Right atrium auricular region (tissue), 2 donors: Measurements from ENCODE around the gene DMD. TPM values are rescaled to one million over a fixed set of nuclear protein-coding genes. Genes with fewer than 3 reads are reported as not detected.

Source experiments
- DNase-seq: peaks from one replicate; pipeline ENCODE4 v3.0.0-alpha.2; 2019; ENCODE audit warnings: low spot score
- H3K27ac ChIP-seq, 2 donors: fragments of 200-600 bp; sonication (generic); 1 replicate in 1 of 2; 2 replicates in 1 of 2; pipeline ENCODE4 v1.5.1; 2016 to 2019
- H3K27me3 ChIP-seq, 2 donors: fragments of 200-600 bp; sonication (generic); one replicate each; pipeline versions ENCODE4 v1.5.1 to v1.6.0; 2017 to 2019
- H3K36me3 ChIP-seq: fragments of 200-600 bp; sonication (generic); one replicate; pipeline ENCODE4 v1.5.1; 2016
- H3K4me1 ChIP-seq, 2 donors: fragments of 200-600 bp; sonication (generic); one replicate each; pipeline versions ENCODE4 v1.5.1 to v1.6.0; 2017 to 2019
- H3K4me3 ChIP-seq, 2 donors: fragments of 200-600 bp; sonication (generic); 1 replicate in 1 of 2; 2 replicates in 1 of 2; pipeline ENCODE4 v1.5.1; 2017 to 2019; ENCODE audit warnings: mild to moderate bottlenecking in 1 of 2, moderate library complexity in 1 of 2
- H3K9me3 ChIP-seq, 2 donors: fragments of 200-600 bp; sonication (generic); one replicate each; pipeline ENCODE4 v1.5.1; 2019
- CTCF ChIP-seq, 2 donors: fragments of 200-600 bp; sonication (generic); IDR thresholded peaks; one replicate each; pipeline ENCODE4 v1.5.1; 2019; ENCODE audit warnings: antibody characterized with exemption in 2 of 2
- total RNA-seq, 2 donors: library from RNA; depleted of rRNA; stranded (reverse); fragments of >200 nt; gene quantifications; one replicate each; pipeline ENCODE4 v1.1.0, GENCODE V29; 2016

The DMD gene
- total RNA-seq, 2 donors from 2014 or later: 111 to 135 TPM

DNA sequence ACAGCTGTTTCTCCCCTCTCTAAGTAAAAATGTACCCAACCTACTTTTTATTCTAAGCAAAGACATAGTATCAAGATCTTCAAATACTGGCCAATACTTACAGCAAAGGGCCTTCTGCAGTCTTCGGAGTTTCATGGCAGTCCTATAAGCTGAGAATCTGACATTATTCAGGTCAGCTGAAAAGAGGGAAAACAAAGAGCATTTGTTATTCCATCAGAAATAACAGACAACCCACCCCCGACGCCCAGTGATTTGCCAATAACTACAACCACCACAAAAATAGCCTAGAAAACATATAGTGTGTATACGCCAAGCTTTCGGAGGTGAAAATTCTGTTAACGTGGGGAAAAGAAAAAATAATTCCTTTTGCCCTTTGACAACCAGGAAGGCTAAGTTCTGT, 1988.4 kb downstream of the DMD start:
- no peak for TF ChIP-seq CTCF (IDR thresholded peaks at IDR 0.05)
- no peak for DNase-seq

DNA sequence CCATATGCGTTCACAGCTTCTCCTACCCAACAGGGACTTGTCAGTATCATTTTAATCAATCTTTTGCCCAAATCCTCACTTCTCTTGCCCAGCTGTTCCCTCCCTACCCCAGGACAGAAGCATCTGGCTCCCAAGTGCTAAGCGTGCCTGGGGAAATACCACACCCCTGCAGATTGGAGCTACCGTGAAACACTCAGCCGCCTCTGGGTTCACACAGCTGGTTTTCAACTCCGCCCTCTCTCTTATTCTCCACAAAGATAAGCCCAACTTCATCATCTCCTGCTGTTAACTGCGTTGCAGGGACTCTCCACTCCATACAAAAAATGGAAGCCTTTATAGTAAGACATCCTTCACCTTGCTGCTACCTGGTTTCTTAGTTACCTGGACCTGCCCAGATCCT, 1992.2 kb downstream of the DMD start:
- H3K27me3 ChIP-seq: no peaks in the 10 kb centered on the region
- H3K36me3 ChIP-seq: no peaks in the 10 kb centered on the region
- no peak overlapping the region for H3K27ac ChIP-seq
- TF ChIP-seq CTCF (IDR thresholded peaks at IDR 0.05): no peak
- no peaks in the 10 kb centered on the region for H3K9me3 ChIP-seq
- peaks cover 0 to 4% of the 10 kb centered on the region in 2 donors for H3K4me1 ChIP-seq
- DNase-seq: no peak
- no peak overlapping the region for H3K4me3 ChIP-seq

More for the DNA sequence above, 1988.4 kb downstream of the DMD start:
- Histone ChIP-seq H3K4me1 (peaks cover 0 to 4% of the 10 kb centered on the region in 2 donors), H3K36me3 (no peaks in the 10 kb centered on the region), H3K27ac (no peak overlapping the region), H3K4me3 (no peak overlapping the region), H3K9me3 (no peaks in the 10 kb centered on the region), H3K27me3 (no peaks in the 10 kb centered on the region)

DNA sequence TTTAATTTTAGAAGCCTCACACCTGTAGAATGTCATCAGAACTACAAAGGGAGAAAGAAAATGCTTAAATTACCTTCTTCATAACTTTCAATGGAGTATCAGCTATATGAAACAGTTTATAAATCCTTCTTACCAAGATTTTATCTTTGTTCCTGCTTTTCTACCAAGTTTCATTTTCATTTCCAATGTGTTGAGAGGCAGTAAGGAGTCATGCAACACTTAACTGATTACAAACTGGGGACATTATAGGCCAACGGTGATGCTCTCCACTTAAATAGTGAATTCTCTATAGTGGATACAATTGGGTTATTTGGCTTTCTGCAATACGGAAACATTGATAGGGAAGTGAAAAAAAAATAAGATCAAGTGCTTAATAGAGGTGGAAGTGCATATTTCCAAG, 1994.3 kb downstream of the DMD start:
- Histone ChIP-seq H3K9me3 (no peaks in the 10 kb centered on the region), H3K27ac (no peak overlapping the region), H3K36me3 (no peaks in the 10 kb centered on the region), H3K4me3 (no peak overlapping the region), H3K27me3 (no peaks in the 10 kb centered on the region), H3K4me1 (peaks cover 0 to 4% of the 10 kb centered on the region in 2 donors)
- no peak for TF ChIP-seq CTCF (IDR thresholded peaks at IDR 0.05)
- no peak for DNase-seq

DNA sequence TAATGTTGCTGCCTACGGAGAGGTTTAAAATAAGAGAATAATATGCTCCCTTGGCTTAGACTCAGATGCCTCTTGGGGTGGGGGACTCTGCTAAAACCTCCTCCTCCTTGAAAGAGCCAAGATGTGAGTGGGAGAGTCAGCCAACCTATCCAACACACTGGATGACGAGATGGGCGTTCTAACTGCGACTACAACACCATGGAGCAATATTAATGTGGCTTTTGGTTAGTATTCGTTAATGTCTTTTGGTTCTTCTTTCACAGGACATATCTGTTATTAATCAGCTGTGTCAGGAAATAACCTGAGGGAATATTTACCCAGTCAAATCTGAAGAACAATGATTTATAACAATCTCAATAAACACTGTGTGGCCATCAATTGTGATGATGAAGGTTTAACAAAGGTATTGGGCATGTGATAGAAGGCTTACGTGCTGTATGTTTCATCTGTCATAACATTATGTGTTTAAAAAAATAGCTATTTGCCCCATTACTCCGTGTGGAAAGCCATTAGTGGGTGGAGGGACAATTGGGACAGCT, 1996.0 kb downstream of the DMD start:
- no peaks in the 10 kb centered on the region for H3K27me3 ChIP-seq
- DNase-seq: no peak
- H3K4me3 ChIP-seq: no peak overlapping the region
- no peaks in the 10 kb centered on the region for H3K4me1 ChIP-seq
- H3K27ac ChIP-seq: no peak overlapping the region
- no peak for TF ChIP-seq CTCF (IDR thresholded peaks at IDR 0.05)
- no peaks in the 10 kb centered on the region for H3K36me3 ChIP-seq
- H3K9me3 ChIP-seq: no peaks in the 10 kb centered on the region

- DNase-seq: no peak
- no peak overlapping the region for H3K4me3 ChIP-seq
- H3K27me3 ChIP-seq: no peaks in the 10 kb centered on the region
- TF ChIP-seq CTCF (IDR thresholded peaks at IDR 0.05): peak; percentile 32 to 60
- H3K9me3 ChIP-seq: no peaks in the 10 kb centered on the region
- no peak overlapping the region for H3K27ac ChIP-seq
- H3K4me1 ChIP-seq: no peaks in the 10 kb centered on the region
- H3K36me3 ChIP-seq: peaks cover 3% of the 10 kb centered on the region
Observed at GRCh38 chrX:31213941-31214340, 1997.4 kb downstream of the DMD start.
